ENCODE measurements around the gene LRRC28. TPM values are rescaled to one million over a fixed set of nuclear protein-coding genes. Genes with fewer than 3 reads are reported as not detected.

The LRRC28 gene
- total RNA-seq, 3 donors from 2014 or later (not counting 1 experiment from before 2014, with no cell fraction given), result 18.2 to 20.9 (median 18.7) TPM

- no peaks in the 10 kb centered on the region for H3K36me3 Mint-ChIP-seq
- intact Hi-C loops (cut with micrococcal nuclease), result loop anchor here (5.0 kb wide), 1 partner anchor 317 kb away; the partner anchor contains the start of gene MEF2A
- H3K4me1 Mint-ChIP-seq, result peaks cover 22 to 26% of the 10 kb centered on the region in 2 donors
- DNase-seq (no peak), ATAC-seq (no peak)
- H3K4me3 Mint-ChIP-seq, result peak overlapping the region; percentile 95
- Histone ChIP-seq H3K27me3 (ENCODE audit: control insufficient read depth, insufficient read depth, low read length) (no peaks in the 10 kb centered on the region), H3K4me1 (ENCODE audit: control insufficient read depth, insufficient read depth, low read length) (peaks cover 14% of the 10 kb centered on the region), H3K27ac (ENCODE audit: low read length) (no peak overlapping the region), H3K4me3 (ENCODE audit: low read length) (no peak overlapping the region), H3K36me3 (ENCODE audit: control insufficient read depth, insufficient read depth, low read length) (no peaks in the 10 kb centered on the region), H3K9me3 (ENCODE audit: control insufficient read depth, insufficient read depth, low read length) (no peaks in the 10 kb centered on the region)
- WGBS (ENCODE audit: insufficient coverage), result 80% methylated on average over 3 of the region's 4 CpGs
- H3K27ac Mint-ChIP-seq, result no peak overlapping the region
- no peak for TF ChIP-seq CTCF (IDR thresholded peaks at IDR 0.05)
- H3K9me3 Mint-ChIP-seq, result no peaks in the 10 kb centered on the region
- peaks cover 0 to 2% of the 10 kb centered on the region in 2 donors for H3K27me3 Mint-ChIP-seq (ENCODE audit: low read depth in 2 of 2)
Measured at GRCh38 chr15:99250001-99250400, 1.3 kb upstream of the LRRC28 start.

GRCh38 chr15:99250494-99250856 is 806 bp upstream of the LRRC28 start:
- H3K9me3 Mint-ChIP-seq, result no peaks in the 10 kb centered on the region
- TF ChIP-seq CTCF (IDR thresholded peaks at IDR 0.05), result no peak
- peak overlapping the region; percentile 95 for H3K4me3 Mint-ChIP-seq
- H3K36me3 ChIP-seq (ENCODE audit: control insufficient read depth, insufficient read depth, low read length), result no peaks in the 10 kb centered on the region
- 71% methylated on average over 6 of the region's 7 CpGs for WGBS (ENCODE audit: insufficient coverage)
- no peaks in the 10 kb centered on the region for H3K9me3 ChIP-seq (ENCODE audit: control insufficient read depth, insufficient read depth, low read length)
- no peaks in the 10 kb centered on the region for H3K36me3 Mint-ChIP-seq
- peak overlapping the region; percentile 76 for H3K27ac ChIP-seq (ENCODE audit: low read length)
- H3K4me3 ChIP-seq (ENCODE audit: low read length), result peak overlapping the region; percentile 61
- H3K27ac Mint-ChIP-seq, result peak overlapping the region; percentile 86 to 90
- peaks cover 14% of the 10 kb centered on the region for H3K4me1 ChIP-seq (ENCODE audit: control insufficient read depth, insufficient read depth, low read length)
- no peaks in the 10 kb centered on the region for H3K27me3 ChIP-seq (ENCODE audit: control insufficient read depth, insufficient read depth, low read length)
- intact Hi-C loops (cut with micrococcal nuclease), result loop anchor here (5.0 kb wide), 1 partner anchor 317 kb away; the partner anchor contains the start of gene MEF2A
- DNase-seq (no peak), ATAC-seq (no peak)
- peaks cover 22 to 26% of the 10 kb centered on the region in 2 donors for H3K4me1 Mint-ChIP-seq
- peaks cover 0 to 2% of the 10 kb centered on the region in 2 donors for H3K27me3 Mint-ChIP-seq (ENCODE audit: low read depth in 2 of 2)

- Mint-ChIP-seq H3K27me3 (ENCODE audit: low read depth in 2 of 2) (peaks cover 0 to 2% of the 10 kb centered on the region in 2 donors), H3K27ac (peak overlapping the region in 1 of 2 donors; percentile 86), H3K4me1 (peaks cover 22 to 27% of the 10 kb centered on the region in 2 donors), H3K36me3 (peaks cover 7% of the 10 kb centered on the region), H3K4me3 (peak overlapping the region; percentile 95), H3K9me3 (no peaks in the 10 kb centered on the region)
- peak in 1 of 2 donors; percentile 23 for DNase-seq
- Histone ChIP-seq H3K36me3 (ENCODE audit: control insufficient read depth, insufficient read depth, low read length) (peaks cover 8% of the 10 kb centered on the region), H3K27ac (ENCODE audit: low read length) (no peak overlapping the region), H3K4me3 (ENCODE audit: low read length) (peak overlapping the region; percentile 61), H3K27me3 (ENCODE audit: control insufficient read depth, insufficient read depth, low read length) (no peaks in the 10 kb centered on the region), H3K4me1 (ENCODE audit: control insufficient read depth, insufficient read depth, low read length) (peaks cover 14% of the 10 kb centered on the region), H3K9me3 (ENCODE audit: control insufficient read depth, insufficient read depth, low read length) (no peaks in the 10 kb centered on the region)
- intact Hi-C loops (cut with micrococcal nuclease), result loop anchor here (5.0 kb wide), 1 partner anchor 315 kb away; the partner anchor contains the start of gene MEF2A
- ATAC-seq, result no peak
- TF ChIP-seq CTCF (IDR thresholded peaks at IDR 0.05), result no peak
- 75% methylated on average over 6 of the region's 7 CpGs for WGBS (ENCODE audit: insufficient coverage)
Measured at GRCh38 chr15:99252326-99252725, 1.0 kb downstream of the LRRC28 start.
